CD8-positive, alpha-beta memory T cell (primary cell): ENCODE results near the gene MYH15. TPM values are rescaled to one million over a fixed set of nuclear protein-coding genes. Genes with fewer than 3 reads are reported as not detected.

ENCODE experiments used
- CTCF ChIA-PET: fragments of 350-600 bp; sonication (Branson Sonifier 250); formaldehyde crosslinking; loops from one replicate; lab custom pipeline; 2021; ENCODE audit warnings: antibody characterized with exemption; lab: Charles Lee
- POLR2A ChIA-PET: fragments of 350-600 bp; sonication (Branson Sonifier 250); formaldehyde crosslinking; loops from one replicate; lab custom pipeline; 2021; ENCODE audit warnings: antibody characterized with exemption; lab: Charles Lee
- DNase-seq, 5 donors: peaks; one replicate each; pipeline versions ENCODE4 v3.0.0 to v3.0.0-alpha.2; 2020 to 2022; ENCODE audit warnings: mixed read lengths in 1 of 5
- H3K27ac ChIP-seq: one replicate; pipeline ENCODE4 v1.7.0; 2013; ENCODE audit warnings: low read depth, mild to moderate bottlenecking, low read length, moderate library complexity
- H3K27me3 ChIP-seq: 2 replicates; pipeline ENCODE4 v1.7.0; 2013; ENCODE audit warnings: low read length, mild to moderate bottlenecking; ENCODE audit not compliant: insufficient read depth, poor library complexity, severe bottlenecking
- H3K36me3 ChIP-seq: 2 replicates; pipeline ENCODE4 v1.7.0; 2013; ENCODE audit warnings: mild to moderate bottlenecking, low read length, moderate library complexity; ENCODE audit not compliant: insufficient read depth
- H3K4me1 ChIP-seq: 2 replicates; pipeline ENCODE4 v1.7.0; 2013; ENCODE audit warnings: mild to moderate bottlenecking, low read length, moderate library complexity; ENCODE audit not compliant: insufficient read depth
- H3K4me3 ChIP-seq: 2 replicates; pipeline ENCODE4 v1.7.0; 2013; ENCODE audit warnings: mild to moderate bottlenecking, low read length
- H3K9me3 ChIP-seq: 2 replicates; pipeline ENCODE4 v1.7.0; 2013; ENCODE audit warnings: mild to moderate bottlenecking, low read length
- H3K27ac Mint-ChIP-seq, 8 donors: one replicate each; pipeline ENCODE4 v1.8.0; 2020 to 2021; ENCODE audit warnings: mixed read lengths in 8 of 8, mild to moderate bottlenecking in 6 of 8, inconsistent platforms in 3 of 8, moderate library complexity in 3 of 8
- H3K27me3 Mint-ChIP-seq, 2 donors: one replicate each; pipeline ENCODE4 v1.8.0; 2020 to 2021; ENCODE audit warnings: mixed read lengths in 2 of 2, mild to moderate bottlenecking in 1 of 2, moderate library complexity in 1 of 2
- H3K36me3 Mint-ChIP-seq, 3 donors: one replicate each; pipeline ENCODE4 v1.8.0; 2020 to 2021; ENCODE audit warnings: mixed read lengths in 3 of 3, inconsistent platforms in 1 of 3, mild to moderate bottlenecking in 1 of 3
- H3K4me1 Mint-ChIP-seq, 3 donors: one replicate each; pipeline ENCODE4 v1.8.0; 2020 to 2021; ENCODE audit warnings: mixed read lengths in 3 of 3, inconsistent platforms in 1 of 3, mild to moderate bottlenecking in 1 of 3
- H3K4me3 Mint-ChIP-seq, 7 donors: one replicate each; pipeline ENCODE4 v1.8.0; 2020 to 2021; ENCODE audit warnings: mixed read lengths in 7 of 7, mild to moderate bottlenecking in 6 of 7, moderate library complexity in 4 of 7, inconsistent platforms in 2 of 7
- H3K9me3 Mint-ChIP-seq, 5 donors: one replicate each; pipeline ENCODE4 v1.8.0; 2020 to 2022; ENCODE audit warnings: mixed read lengths in 5 of 5, mild to moderate bottlenecking in 3 of 5, moderate library complexity in 2 of 5, inconsistent platforms in 1 of 5
- polyA plus RNA-seq: library from polyadenylated mRNA; unstranded; fragments of 300-500 nt; fragmentation: Illumina TruSeq; gene quantifications from one replicate; pipeline ENCODE4 v1.2.3, GENCODE V29; 2021
- total RNA-seq, 2 experiments: library from RNA; stranded (reverse); gene quantifications; one replicate each; pipeline ENCODE4 v1.2.3, GENCODE V29; 2021

MYH15 gene
- total and polyA plus RNA-seq, 3 experiments from 2014 or later = 0.11 to 0.18 TPM; not detected in 1

DNA sequence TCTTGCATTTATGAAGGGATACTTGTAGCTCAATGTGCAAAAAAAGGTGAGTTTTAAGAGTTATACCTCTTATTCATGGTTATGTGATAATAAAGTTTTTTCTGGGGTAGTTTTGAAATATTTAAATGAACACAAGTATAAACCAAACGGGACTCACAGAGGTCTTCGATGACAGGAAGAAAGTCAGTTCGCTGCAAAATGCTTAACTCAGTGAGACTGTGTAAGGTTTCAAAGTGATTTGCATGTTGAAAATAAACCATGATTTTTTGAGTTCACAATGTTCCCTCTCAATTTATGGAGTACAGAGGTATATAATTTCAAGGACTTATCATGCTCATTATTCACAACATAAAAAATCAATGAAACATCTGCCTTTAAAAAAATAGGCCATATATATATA lies 36.3 kb upstream of the MYH15 start:
- H3K36me3 ChIP-seq = no peaks in the 10 kb centered on the region
- Mint-ChIP-seq H3K4me3 (peak overlapping the region; percentile 62 to 81 (median 78)), H3K27ac (peak overlapping the region in 5 of 8 donors; percentile 4 to 90 (median 51)), H3K4me1 (peaks cover 13 to 27% (median 20%) of the 10 kb centered on the region in 3 donors), H3K36me3 (peaks cover 0 to 7% (median 6%) of the 10 kb centered on the region in 3 donors), H3K27me3 (no peaks in the 10 kb centered on the region), H3K9me3 (no peaks in the 10 kb centered on the region)
- no peaks in the 10 kb centered on the region for H3K4me1 ChIP-seq
- no peak overlapping the region for H3K27ac ChIP-seq
- H3K9me3 ChIP-seq = no peaks in the 10 kb centered on the region
- H3K27me3 ChIP-seq = no peaks in the 10 kb centered on the region
- no peak for DNase-seq
- ChIA-PET CTCF (no interaction called here), POLR2A (no interaction called here)
- peak overlapping the region; percentile 14 for H3K4me3 ChIP-seq

- POLR2A ChIA-PET = no interaction called here
- Mint-ChIP-seq H3K4me1 (peaks cover 11 to 24% (median 17%) of the 10 kb centered on the region in 3 donors), H3K27ac (peak overlapping the region in 6 of 8 donors; percentile 17 to 90 (median 66)), H3K36me3 (peaks cover 0 to 7% (median 6%) of the 10 kb centered on the region in 3 donors), H3K27me3 (no peaks in the 10 kb centered on the region), H3K4me3 (peak overlapping the region; percentile 62 to 81 (median 78)), H3K9me3 (no peaks in the 10 kb centered on the region)
- Histone ChIP-seq H3K27ac (no peak overlapping the region), H3K4me1 (no peaks in the 10 kb centered on the region), H3K4me3 (peak overlapping the region; percentile 14), H3K9me3 (no peaks in the 10 kb centered on the region), H3K36me3 (no peaks in the 10 kb centered on the region), H3K27me3 (no peaks in the 10 kb centered on the region)
- CTCF ChIA-PET = no interaction called here
- DNase-seq = no peak
Observed at GRCh38 chr3:108546247-108546646, 35.9 kb upstream of the MYH15 start.

GRCh38 chr3:108538083-108538482 lies 27.7 kb upstream of the MYH15 start:
- Mint-ChIP-seq H3K36me3 (peaks cover 0 to 4% (median 0%) of the 10 kb centered on the region in 3 donors), H3K27ac (no peak overlapping the region), H3K9me3 (no peaks in the 10 kb centered on the region), H3K4me3 (no peak overlapping the region), H3K4me1 (no peaks in the 10 kb centered on the region), H3K27me3 (no peaks in the 10 kb centered on the region)
- ChIA-PET CTCF (no interaction called here), POLR2A (no interaction called here)
- Histone ChIP-seq H3K36me3 (no peaks in the 10 kb centered on the region), H3K27me3 (no peaks in the 10 kb centered on the region), H3K4me1 (no peaks in the 10 kb centered on the region), H3K4me3 (no peak overlapping the region), H3K9me3 (no peaks in the 10 kb centered on the region), H3K27ac (no peak overlapping the region)
- DNase-seq = no peak

GRCh38 chr3:108528459-108529252 lies 18.3 kb upstream of the MYH15 start:
- POLR2A ChIA-PET = no interaction called here
- Mint-ChIP-seq H3K36me3 (peaks cover 0 to 4% (median 1%) of the 10 kb centered on the region in 3 donors), H3K27me3 (peaks cover 11 to 34% of the 10 kb centered on the region in 2 donors), H3K9me3 (peaks cover 0 to 2% (median 0%) of the 10 kb centered on the region in 5 donors), H3K4me3 (no peak overlapping the region), H3K4me1 (no peaks in the 10 kb centered on the region), H3K27ac (no peak overlapping the region)
- Histone ChIP-seq H3K27me3 (no peaks in the 10 kb centered on the region), H3K4me1 (no peaks in the 10 kb centered on the region), H3K9me3 (no peaks in the 10 kb centered on the region), H3K36me3 (no peaks in the 10 kb centered on the region), H3K27ac (no peak overlapping the region), H3K4me3 (no peak overlapping the region)
- CTCF ChIA-PET = no interaction called here
- no peak for DNase-seq

GRCh38 chr3:108527817-108528216 lies 17.4 kb upstream of the MYH15 start:
- Mint-ChIP-seq H3K36me3 (peaks cover 0 to 4% (median 1%) of the 10 kb centered on the region in 3 donors), H3K4me3 (no peak overlapping the region), H3K9me3 (peaks cover 0 to 2% (median 0%) of the 10 kb centered on the region in 5 donors), H3K27me3 (peaks cover 11 to 34% of the 10 kb centered on the region in 2 donors), H3K4me1 (no peaks in the 10 kb centered on the region), H3K27ac (no peak overlapping the region)
- no peak for DNase-seq
- Histone ChIP-seq H3K27me3 (no peaks in the 10 kb centered on the region), H3K4me1 (no peaks in the 10 kb centered on the region), H3K36me3 (no peaks in the 10 kb centered on the region), H3K4me3 (no peak overlapping the region), H3K27ac (no peak overlapping the region), H3K9me3 (no peaks in the 10 kb centered on the region)
- ChIA-PET POLR2A (no interaction called here), CTCF (no interaction called here)

GRCh38 chr3:108527109-108527508 lies 16.7 kb upstream of the MYH15 start:
- no peak overlapping the region for H3K27ac ChIP-seq
- no peak for DNase-seq
- Mint-ChIP-seq H3K4me3 (no peak overlapping the region), H3K27ac (no peak overlapping the region), H3K9me3 (no peaks in the 10 kb centered on the region), H3K27me3 (peaks cover 7 to 28% of the 10 kb centered on the region in 2 donors), H3K4me1 (no peaks in the 10 kb centered on the region), H3K36me3 (peaks cover 0 to 1% (median 0%) of the 10 kb centered on the region in 3 donors)
- H3K4me1 ChIP-seq = no peaks in the 10 kb centered on the region
- CTCF ChIA-PET = no interaction called here
- POLR2A ChIA-PET = no interaction called here
- no peaks in the 10 kb centered on the region for H3K9me3 ChIP-seq
- H3K4me3 ChIP-seq = no peak overlapping the region
- no peaks in the 10 kb centered on the region for H3K36me3 ChIP-seq
- H3K27me3 ChIP-seq = no peaks in the 10 kb centered on the region

GRCh38 chr3:108525971-108526370 lies 15.6 kb upstream of the MYH15 start:
- Mint-ChIP-seq H3K4me1 (no peaks in the 10 kb centered on the region), H3K27me3 (peaks cover 7 to 19% of the 10 kb centered on the region in 2 donors), H3K4me3 (no peak overlapping the region), H3K36me3 (peaks cover 0 to 1% (median 0%) of the 10 kb centered on the region in 3 donors), H3K9me3 (no peaks in the 10 kb centered on the region), H3K27ac (no peak overlapping the region)
- Histone ChIP-seq H3K9me3 (no peaks in the 10 kb centered on the region), H3K4me1 (no peaks in the 10 kb centered on the region), H3K27me3 (no peaks in the 10 kb centered on the region), H3K4me3 (no peak overlapping the region), H3K36me3 (no peaks in the 10 kb centered on the region), H3K27ac (no peak overlapping the region)
- ChIA-PET POLR2A (no interaction called here), CTCF (interaction anchor here (1.2 kb wide), 1 partner anchor 37 kb away, joined by 3 read pairs; no protein-coding TSS in a partner anchor)
- DNase-seq = no peak

DNA sequence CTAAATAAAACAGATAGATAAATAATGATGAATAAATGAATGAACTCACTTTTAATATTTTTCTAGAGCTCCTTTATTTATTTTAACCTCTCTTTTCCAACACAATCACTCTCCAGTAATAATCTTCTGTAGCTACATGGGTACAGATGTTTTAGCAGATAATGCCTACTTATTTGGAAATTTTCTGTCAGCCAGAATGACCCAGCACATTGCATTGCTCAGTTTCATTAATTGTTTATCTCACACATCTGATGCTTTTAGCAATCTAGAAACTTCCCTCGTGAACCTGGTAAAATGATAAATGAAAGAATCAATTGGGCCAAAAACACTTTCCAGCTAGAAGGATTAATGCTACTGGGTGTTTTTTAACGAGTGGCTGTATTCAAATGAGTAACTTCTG lies 14.9 kb upstream of the MYH15 start:
- Mint-ChIP-seq H3K27me3 (peaks cover 7 to 13% of the 10 kb centered on the region in 2 donors), H3K4me1 (no peaks in the 10 kb centered on the region), H3K9me3 (no peaks in the 10 kb centered on the region), H3K27ac (no peak overlapping the region), H3K36me3 (peaks cover 0 to 1% (median 0%) of the 10 kb centered on the region in 3 donors), H3K4me3 (no peak overlapping the region)
- ChIA-PET POLR2A (no interaction called here), CTCF (no interaction called here)
- Histone ChIP-seq H3K36me3 (no peaks in the 10 kb centered on the region), H3K27me3 (no peaks in the 10 kb centered on the region), H3K4me1 (no peaks in the 10 kb centered on the region), H3K27ac (no peak overlapping the region), H3K4me3 (no peak overlapping the region), H3K9me3 (no peaks in the 10 kb centered on the region)
- DNase-seq = no peak
